DOHH2 (cell line): Measurements from ENCODE around the gene DEUP1.

Experiments used
- EZH2phosphoT487 ChIP-seq: fragments of 200-600 bp; sonication (generic); IDR thresholded peaks from 2 replicates; pipeline ENCODE4 v1.6.1; 2017; ENCODE audit warnings: borderline replicate concordance, mild to moderate bottlenecking, antibody characterized with exemption, low read length, moderate library complexity, mixed read lengths
- TF ChIP-seq, protein P1 (sequence below): fragments of 200-600 bp; sonication (generic); IDR thresholded peaks from one replicate; pipeline ENCODE4 v1.5.1; 2014; ENCODE audit warnings: antibody characterized with exemption, mild to moderate bottlenecking, low read depth, low read length; ENCODE audit not compliant: poor library complexity, severe bottlenecking

DNA sequence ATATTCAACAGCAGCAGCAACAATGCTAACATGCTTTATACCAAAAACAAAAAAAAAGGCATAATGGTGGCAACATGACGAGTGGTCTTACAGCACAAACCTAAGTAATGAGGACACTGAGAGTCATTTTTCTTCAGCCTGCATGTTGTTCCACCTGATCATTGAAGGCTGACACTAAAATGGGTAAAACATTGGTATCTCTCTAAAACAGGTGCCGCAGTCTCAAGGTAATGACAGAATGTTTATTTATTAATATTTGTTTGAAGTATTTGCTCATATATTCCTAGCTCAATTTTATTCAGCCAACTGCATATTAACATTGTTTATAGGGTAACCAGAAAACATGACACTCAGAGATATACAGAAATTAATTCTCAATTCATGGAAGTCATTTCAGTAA lies 8.3 kb upstream of the DEUP1 start:
- TF ChIP-seq, protein P1, sequence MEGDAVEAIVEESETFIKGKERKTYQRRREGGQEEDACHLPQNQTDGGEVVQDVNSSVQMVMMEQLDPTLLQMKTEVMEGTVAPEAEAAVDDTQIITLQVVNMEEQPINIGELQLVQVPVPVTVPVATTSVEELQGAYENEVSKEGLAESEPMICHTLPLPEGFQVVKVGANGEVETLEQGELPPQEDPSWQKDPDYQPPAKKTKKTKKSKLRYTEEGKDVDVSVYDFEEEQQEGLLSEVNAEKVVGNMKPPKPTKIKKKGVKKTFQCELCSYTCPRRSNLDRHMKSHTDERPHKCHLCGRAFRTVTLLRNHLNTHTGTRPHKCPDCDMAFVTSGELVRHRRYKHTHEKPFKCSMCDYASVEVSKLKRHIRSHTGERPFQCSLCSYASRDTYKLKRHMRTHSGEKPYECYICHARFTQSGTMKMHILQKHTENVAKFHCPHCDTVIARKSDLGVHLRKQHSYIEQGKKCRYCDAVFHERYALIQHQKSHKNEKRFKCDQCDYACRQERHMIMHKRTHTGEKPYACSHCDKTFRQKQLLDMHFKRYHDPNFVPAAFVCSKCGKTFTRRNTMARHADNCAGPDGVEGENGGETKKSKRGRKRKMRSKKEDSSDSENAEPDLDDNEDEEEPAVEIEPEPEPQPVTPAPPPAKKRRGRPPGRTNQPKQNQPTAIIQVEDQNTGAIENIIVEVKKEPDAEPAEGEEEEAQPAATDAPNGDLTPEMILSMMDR = no peak
- no peak for TF ChIP-seq EZH2phosphoT487
